ENCODE data around the gene STX8.

GRCh38 chr17:9409878-9410277 lies 165.7 kb downstream of the STX8 start:
- no peak for TF ChIP-seq CTCF (IDR thresholded peaks at IDR 0.05)
- TF ChIP-seq SIN3A (IDR thresholded peaks at IDR 0.05; ENCODE audit: borderline replicate concordance, low read depth, low read length), result no peak
- TF ChIP-seq, protein P1, sequence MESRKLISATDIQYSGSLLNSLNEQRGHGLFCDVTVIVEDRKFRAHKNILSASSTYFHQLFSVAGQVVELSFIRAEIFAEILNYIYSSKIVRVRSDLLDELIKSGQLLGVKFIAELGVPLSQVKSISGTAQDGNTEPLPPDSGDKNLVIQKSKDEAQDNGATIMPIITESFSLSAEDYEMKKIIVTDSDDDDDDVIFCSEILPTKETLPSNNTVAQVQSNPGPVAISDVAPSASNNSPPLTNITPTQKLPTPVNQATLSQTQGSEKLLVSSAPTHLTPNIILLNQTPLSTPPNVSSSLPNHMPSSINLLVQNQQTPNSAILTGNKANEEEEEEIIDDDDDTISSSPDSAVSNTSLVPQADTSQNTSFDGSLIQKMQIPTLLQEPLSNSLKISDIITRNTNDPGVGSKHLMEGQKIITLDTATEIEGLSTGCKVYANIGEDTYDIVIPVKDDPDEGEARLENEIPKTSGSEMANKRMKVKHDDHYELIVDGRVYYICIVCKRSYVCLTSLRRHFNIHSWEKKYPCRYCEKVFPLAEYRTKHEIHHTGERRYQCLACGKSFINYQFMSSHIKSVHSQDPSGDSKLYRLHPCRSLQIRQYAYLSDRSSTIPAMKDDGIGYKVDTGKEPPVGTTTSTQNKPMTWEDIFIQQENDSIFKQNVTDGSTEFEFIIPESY (IDR thresholded peaks at IDR 0.05; ENCODE audit: borderline replicate concordance, low read depth), result no peak
- TF ChIP-seq MXI1 (IDR thresholded peaks at IDR 0.05; ENCODE audit: low read depth, low read length), result no peak
- TF ChIP-seq TCF12 (IDR thresholded peaks at IDR 0.05), result no peak
- no peak for TF ChIP-seq RFX5 (IDR thresholded peaks at IDR 0.05; ENCODE audit: low read length)
- no peak for TF ChIP-seq FOSL2 (IDR thresholded peaks at IDR 0.05; ENCODE audit: borderline replicate concordance, low read depth)
- no peak; a peak in 1 of 4 replicates for TF ChIP-seq EP300 (IDR thresholded peaks at IDR 0.05; ENCODE audit: borderline replicate concordance in 1 of 2, low read depth in 1 of 2, low read length in 1 of 2)
- no peak for TF ChIP-seq PBX3 (IDR thresholded peaks at IDR 0.05)
- TF ChIP-seq NFIC (IDR thresholded peaks at IDR 0.05; ENCODE audit: borderline replicate concordance), result no peak

All from SK-N-SH (cell line).